Stimulated activated effector memory CD8-positive, alpha-beta T cell treated with anti-CD3 and anti-CD28 coated beads, Interleukin-12 subunit alpha, Interleukin-12 subunit beta, amount 100 ng/mL, for 72 hours (primary cell): Measurements from ENCODE around the gene SENP1.

ENCODE experiments used
- ATAC-seq: fragments of 150-1000 bp; cut with Tn5 transposase; 2 replicates; pipeline ENCODE4 v1.10.0; 2021
- DNase-seq, 2 donors: peaks; one replicate each; pipeline ENCODE4 v3.0.0; 2021 to 2022; ENCODE audit warnings: low spot score in 2 of 2
- H3K27ac Mint-ChIP-seq: one replicate; pipeline ENCODE4 v1.8.0; 2022; ENCODE audit warnings: mild to moderate bottlenecking, mixed read lengths
- H3K36me3 Mint-ChIP-seq: one replicate; pipeline ENCODE4 v1.8.0; 2022; ENCODE audit warnings: mild to moderate bottlenecking, mixed read lengths
- H3K4me1 Mint-ChIP-seq: one replicate; pipeline ENCODE4 v1.8.0; 2022; ENCODE audit warnings: mixed read lengths
- H3K4me3 Mint-ChIP-seq: one replicate; pipeline ENCODE4 v1.8.0; 2022; ENCODE audit warnings: mild to moderate bottlenecking, mixed read lengths
- H3K9me3 Mint-ChIP-seq: one replicate; pipeline ENCODE4 v1.8.0; 2022; ENCODE audit warnings: mixed read lengths

SENP1 gene

DNA sequence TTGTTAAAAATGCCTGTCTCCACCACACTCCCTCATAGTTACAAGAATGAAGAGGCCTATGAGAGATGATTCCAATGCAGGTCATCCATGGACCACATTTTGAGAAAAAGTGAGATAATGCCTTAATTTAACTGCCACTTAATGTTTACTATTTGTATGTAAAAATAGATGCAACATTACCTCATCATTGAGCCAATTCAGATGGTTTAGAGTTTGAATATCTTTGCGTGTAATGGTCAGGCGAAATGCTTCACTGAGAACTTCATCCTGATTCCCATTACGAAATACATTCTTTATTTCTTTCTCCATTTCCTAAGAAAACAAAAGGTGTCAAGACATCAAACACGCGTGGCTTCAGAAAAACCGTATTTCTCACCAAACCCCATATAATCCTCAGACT is 42.3 kb downstream of the SENP1 start:
- Mint-ChIP-seq H3K36me3 (peaks cover 100% of the 10 kb centered on the region), H3K4me3 (no peak overlapping the region), H3K9me3 (peaks cover 7% of the 10 kb centered on the region), H3K27ac (no peak overlapping the region), H3K4me1 (peaks cover 6% of the 10 kb centered on the region)
- ATAC-seq = no peak
- no peak for DNase-seq

- Mint-ChIP-seq H3K9me3 (peaks cover 7% of the 10 kb centered on the region), H3K36me3 (peaks cover 97% of the 10 kb centered on the region), H3K4me1 (peaks cover 2% of the 10 kb centered on the region), H3K27ac (no peak overlapping the region), H3K4me3 (no peak overlapping the region)
- ATAC-seq = no peak
- no peak for DNase-seq
Observed at GRCh38 chr12:48061938-48062719, 43.8 kb downstream of the SENP1 start.

GRCh38 chr12:48060474-48060873 is 45.4 kb downstream of the SENP1 start:
- ATAC-seq (no peak), DNase-seq (no peak)
- Mint-ChIP-seq H3K27ac (no peak overlapping the region), H3K36me3 (peaks cover 82% of the 10 kb centered on the region), H3K4me1 (no peaks in the 10 kb centered on the region), H3K9me3 (peaks cover 7% of the 10 kb centered on the region), H3K4me3 (no peak overlapping the region)

- peaks cover 7% of the 10 kb centered on the region for H3K9me3 Mint-ChIP-seq
- DNase-seq (no peak), ATAC-seq (no peak)
- H3K4me3 Mint-ChIP-seq = no peak overlapping the region
- H3K4me1 Mint-ChIP-seq = no peaks in the 10 kb centered on the region
- peaks cover 73% of the 10 kb centered on the region for H3K36me3 Mint-ChIP-seq
- H3K27ac Mint-ChIP-seq = no peak overlapping the region
Observed at GRCh38 chr12:48058771-48059170, 47.1 kb downstream of the SENP1 start.

- Mint-ChIP-seq H3K9me3 (peaks cover 7% of the 10 kb centered on the region), H3K36me3 (peaks cover 47% of the 10 kb centered on the region), H3K27ac (no peak overlapping the region), H3K4me3 (no peak overlapping the region), H3K4me1 (no peaks in the 10 kb centered on the region)
- ATAC-seq (no peak), DNase-seq (no peak)
Observed at GRCh38 chr12:48054955-48055821, 50.7 kb downstream of the SENP1 start.

DNA sequence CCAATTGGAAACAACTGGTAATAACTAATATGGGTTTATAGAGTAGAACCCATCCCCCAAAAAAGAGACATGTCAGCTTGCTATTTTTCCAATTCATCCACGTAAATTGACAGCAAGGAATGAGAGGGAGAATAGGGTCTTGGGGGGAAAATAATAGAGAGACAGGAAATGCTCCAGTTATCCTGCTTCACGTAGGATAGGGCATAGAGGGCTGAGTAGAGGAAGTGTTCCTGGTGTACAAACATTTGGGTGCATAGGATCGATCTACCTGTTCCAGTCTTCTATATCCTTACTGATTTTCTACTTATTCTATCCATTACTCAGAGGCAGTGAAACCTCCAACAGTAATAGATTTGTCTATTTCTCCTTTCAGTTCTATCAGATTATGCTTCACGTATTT is 52.0 kb downstream of the SENP1 start:
- H3K9me3 Mint-ChIP-seq = peaks cover under 1% of the 10 kb centered on the region
- no peak for ATAC-seq
- no peak for DNase-seq
- no peaks in the 10 kb centered on the region for H3K4me1 Mint-ChIP-seq
- H3K36me3 Mint-ChIP-seq = peaks cover 40% of the 10 kb centered on the region
- H3K4me3 Mint-ChIP-seq = no peak overlapping the region
- H3K27ac Mint-ChIP-seq = no peak overlapping the region

- no peaks in the 10 kb centered on the region for H3K4me1 Mint-ChIP-seq
- H3K4me3 Mint-ChIP-seq = no peak overlapping the region
- no peak overlapping the region for H3K27ac Mint-ChIP-seq
- ATAC-seq (no peak), DNase-seq (no peak)
- H3K9me3 Mint-ChIP-seq = no peaks in the 10 kb centered on the region
- H3K36me3 Mint-ChIP-seq = peaks cover 40% of the 10 kb centered on the region
Observed at GRCh38 chr12:48053122-48053521, 52.8 kb downstream of the SENP1 start.

GRCh38 chr12:48051681-48052080 is 54.2 kb downstream of the SENP1 start:
- Mint-ChIP-seq H3K4me3 (no peak overlapping the region), H3K4me1 (no peaks in the 10 kb centered on the region), H3K9me3 (no peaks in the 10 kb centered on the region), H3K36me3 (peaks cover 46% of the 10 kb centered on the region), H3K27ac (no peak overlapping the region)
- ATAC-seq = no peak
- no peak for DNase-seq

DNA sequence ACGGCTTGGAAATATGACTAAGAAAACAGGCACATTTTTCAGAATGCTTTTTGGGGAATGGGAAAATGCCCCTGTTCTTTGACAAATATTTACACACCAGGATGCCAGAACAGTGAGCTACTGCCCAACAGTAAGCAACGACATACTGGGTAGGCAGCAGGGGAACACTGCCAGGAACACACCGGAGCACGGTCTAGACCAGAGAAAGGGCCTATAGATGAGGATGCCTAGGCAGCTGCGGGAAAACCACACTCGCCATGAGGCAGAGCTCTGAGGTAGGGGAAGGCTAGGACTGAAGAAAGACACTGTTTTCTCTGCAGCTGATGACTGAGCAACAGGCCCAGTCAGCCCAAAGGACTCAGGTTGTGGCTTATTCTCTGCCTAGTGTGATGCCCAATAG is 55.7 kb downstream of the SENP1 start:
- Mint-ChIP-seq H3K9me3 (no peaks in the 10 kb centered on the region), H3K36me3 (peaks cover 58% of the 10 kb centered on the region), H3K27ac (no peak overlapping the region), H3K4me1 (no peaks in the 10 kb centered on the region), H3K4me3 (no peak overlapping the region)
- no peak for DNase-seq
- ATAC-seq = no peak

DNA sequence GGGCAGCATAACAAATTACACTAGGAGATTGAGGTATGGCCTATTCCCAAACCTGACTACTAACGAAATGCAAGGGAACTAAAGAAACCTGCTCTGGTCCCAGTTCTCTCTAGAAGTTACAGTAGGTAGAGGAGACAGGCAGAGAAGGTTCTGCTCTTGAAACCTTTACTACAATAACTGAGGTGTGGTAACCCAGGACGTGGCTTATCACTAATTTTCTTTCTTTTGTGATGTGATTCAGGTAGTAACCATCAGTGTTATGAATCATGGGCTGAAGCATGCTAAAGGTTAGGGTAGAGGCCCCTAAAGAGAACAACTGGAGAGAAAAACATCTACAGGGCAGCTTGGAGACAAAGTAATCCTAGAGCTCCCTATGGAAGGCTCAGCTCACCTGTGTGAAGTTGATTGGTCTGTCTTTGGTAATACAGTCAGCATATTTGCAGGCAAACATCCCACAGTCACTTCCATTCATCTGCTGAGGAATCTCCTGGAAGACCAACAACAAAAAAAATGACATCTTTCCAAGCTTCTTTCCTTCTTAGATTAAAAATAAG is 59.8 kb downstream of the SENP1 start:
- Mint-ChIP-seq H3K36me3 (peaks cover 72% of the 10 kb centered on the region), H3K27ac (peak overlapping the region; percentile 60)

DNA sequence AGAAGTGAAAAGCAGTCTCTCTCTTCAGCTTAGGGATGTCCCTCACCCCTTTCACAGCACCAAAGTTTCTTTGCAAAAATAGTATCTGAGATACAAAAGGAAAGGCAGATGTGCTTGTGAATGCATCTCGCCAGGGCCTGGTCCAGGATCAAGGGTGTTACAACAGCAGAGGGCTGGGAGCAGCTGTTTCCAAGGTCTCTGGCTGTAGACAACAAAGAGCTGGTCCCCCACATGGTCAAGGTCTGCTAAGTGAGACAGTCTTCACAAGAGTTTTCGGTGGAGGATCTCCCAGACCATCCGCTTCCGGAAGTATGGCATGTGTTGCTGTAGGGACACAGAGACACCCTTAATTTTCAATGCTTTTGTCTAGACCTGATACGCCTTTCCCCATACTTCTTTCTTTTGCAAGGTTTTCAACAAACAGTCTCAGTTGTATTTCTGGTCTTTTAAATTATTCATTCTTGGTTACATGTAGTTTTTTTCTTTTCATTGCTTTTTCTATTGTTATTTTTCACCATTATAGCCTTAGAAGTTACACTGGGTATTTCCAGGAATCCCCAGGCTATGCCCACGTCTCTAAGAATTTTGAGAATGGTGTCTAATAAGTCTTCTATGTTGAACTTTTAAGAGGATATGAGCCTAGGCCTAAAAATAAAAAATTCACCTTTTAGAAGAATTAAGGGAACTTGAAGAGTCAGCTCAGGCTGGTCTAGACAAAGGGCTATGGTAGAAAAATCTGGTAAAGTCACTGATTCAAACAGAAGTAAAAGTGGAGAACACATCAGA is 60.6 kb downstream of the SENP1 start:
- H3K4me3 Mint-ChIP-seq = no peak overlapping the region
- H3K36me3 Mint-ChIP-seq = peaks cover 66% of the 10 kb centered on the region

More for the DNA sequence above, 59.8 kb downstream of the SENP1 start:
- Mint-ChIP-seq H3K4me1 (no peaks in the 10 kb centered on the region), H3K4me3 (no peak overlapping the region), H3K9me3 (no peaks in the 10 kb centered on the region)
- DNase-seq = no peak
- ATAC-seq = peak; percentile 50

DNA sequence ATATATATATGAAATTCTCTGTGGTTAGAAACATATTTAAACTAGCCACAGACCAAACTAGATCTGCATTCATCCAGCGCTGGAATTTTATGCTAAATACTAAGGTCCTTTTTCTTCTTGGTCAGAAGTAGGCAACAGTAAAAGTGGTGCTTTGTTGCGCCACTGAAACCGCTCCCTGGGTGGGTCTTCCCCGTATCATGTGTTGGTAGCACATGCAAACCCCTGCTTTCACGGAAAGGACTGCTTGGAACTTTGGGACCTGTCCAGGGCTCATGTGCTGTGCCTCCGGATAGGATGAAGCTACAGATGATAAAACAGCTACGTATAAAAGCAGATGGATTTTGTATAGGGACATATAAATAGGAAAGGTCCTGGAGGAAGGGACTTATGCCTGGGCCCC is 61.5 kb downstream of the SENP1 start:
- Mint-ChIP-seq H3K4me1 (no peaks in the 10 kb centered on the region), H3K9me3 (no peaks in the 10 kb centered on the region), H3K36me3 (peaks cover 61% of the 10 kb centered on the region), H3K4me3 (no peak overlapping the region), H3K27ac (no peak overlapping the region)
- no peak for DNase-seq
- ATAC-seq = no peak

More for the DNA sequence above, 60.6 kb downstream of the SENP1 start:
- no peak for ATAC-seq
- no peak for DNase-seq
- Mint-ChIP-seq H3K27ac (no peak overlapping the region), H3K4me1 (no peaks in the 10 kb centered on the region), H3K9me3 (no peaks in the 10 kb centered on the region)

GRCh38 chr12:48043771-48044170 is 62.1 kb downstream of the SENP1 start:
- no peak for DNase-seq
- Mint-ChIP-seq H3K4me3 (no peak overlapping the region), H3K27ac (no peak overlapping the region)

GRCh38 chr12:48041591-48042423 is 64.1 kb downstream of the SENP1 start:
- Mint-ChIP-seq H3K9me3 (no peaks in the 10 kb centered on the region), H3K4me3 (no peak overlapping the region), H3K36me3 (peaks cover 39% of the 10 kb centered on the region), H3K4me1 (peaks cover 5% of the 10 kb centered on the region), H3K27ac (no peak overlapping the region)
- DNase-seq (no peak), ATAC-seq (no peak)

More at GRCh38 chr12:48043771-48044170, 62.1 kb downstream of the SENP1 start:
- no peaks in the 10 kb centered on the region for H3K4me1 Mint-ChIP-seq
- no peaks in the 10 kb centered on the region for H3K9me3 Mint-ChIP-seq
- ATAC-seq = no peak
- H3K36me3 Mint-ChIP-seq = peaks cover 58% of the 10 kb centered on the region
